ENCODE data around the gene TMPRSS13.
"Not testable (repeated sequence)": the region's sequence is repeated elsewhere in the genome, so short reads cannot be mapped to it uniquely, and the experiment has no call there.

The TMPRSS13 gene

GRCh38 chr11:117870103-117870952, 58.9 kb downstream of the TMPRSS13 start:
- no peak for DNase-seq

- no peak for DNase-seq
These were observed 59.6 kb downstream of the TMPRSS13 start for GRCh38 chr11:117869604-117870003.

GRCh38 chr11:117868815-117869561, 60.2 kb downstream of the TMPRSS13 start:
- DNase-seq, result no peak

- no peak for DNase-seq
These were observed 61.1 kb downstream of the TMPRSS13 start for GRCh38 chr11:117868088-117868487.

DNA sequence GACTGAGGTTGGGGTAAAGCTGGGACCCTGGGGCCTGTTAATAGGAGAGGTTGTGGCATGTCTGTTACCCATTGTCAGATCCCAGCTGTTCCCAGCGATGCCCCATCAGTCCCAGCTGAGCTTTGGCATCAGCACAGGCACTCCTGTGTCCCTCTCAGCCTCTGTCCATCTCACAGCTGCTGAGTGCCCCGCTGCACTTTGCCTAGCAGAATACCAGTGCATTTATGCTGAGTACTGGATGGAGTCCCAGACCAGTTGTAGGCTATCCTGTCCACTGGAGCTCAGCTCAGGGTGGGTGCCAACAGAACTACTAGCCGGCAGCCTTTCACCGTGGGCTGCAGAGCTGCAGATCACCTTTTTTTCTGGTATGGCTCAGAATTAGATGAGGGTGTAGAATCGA, 62.7 kb downstream of the TMPRSS13 start:
- no peak for DNase-seq

DNA sequence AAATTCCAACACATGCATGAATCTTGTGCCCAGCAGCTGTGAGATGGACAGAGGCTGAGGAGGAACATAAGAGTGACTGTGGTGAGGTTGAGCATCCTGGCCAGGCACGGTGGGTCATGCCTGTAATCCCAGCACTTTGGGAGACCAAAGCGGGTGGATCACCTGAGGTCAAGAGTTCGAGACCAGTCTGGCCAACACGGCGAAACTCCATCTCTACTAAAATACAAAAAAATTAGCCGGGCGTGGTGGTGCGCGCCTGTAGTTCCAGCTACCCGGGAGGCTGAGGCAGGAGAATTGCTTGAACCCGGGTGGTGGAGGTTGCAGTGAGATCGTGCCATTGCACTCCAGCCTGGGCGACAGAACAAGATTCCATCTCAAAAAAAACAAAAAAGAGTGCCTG, 63.7 kb downstream of the TMPRSS13 start:
- DNase-seq, result not testable (repeated sequence)

DNA sequence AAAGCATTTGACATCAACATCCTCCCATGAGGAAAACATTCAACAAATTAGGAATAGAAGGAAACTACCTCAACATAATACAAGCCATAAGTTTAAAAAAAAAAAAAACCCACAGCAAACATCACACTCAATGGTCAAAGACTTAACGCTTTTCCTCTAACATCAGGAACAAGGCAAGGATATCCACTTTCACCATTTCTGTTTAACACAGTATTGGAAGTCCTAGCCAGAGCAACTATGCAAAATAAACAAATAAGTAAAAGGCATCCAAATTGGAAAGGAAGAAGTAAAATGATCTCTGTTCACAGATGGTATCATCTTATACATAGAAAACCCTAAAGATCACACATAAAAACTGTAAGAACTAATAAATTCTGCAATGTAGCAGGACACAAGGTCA, 65.8 kb downstream of the TMPRSS13 start:
- DNase-seq, result no peak

DNA sequence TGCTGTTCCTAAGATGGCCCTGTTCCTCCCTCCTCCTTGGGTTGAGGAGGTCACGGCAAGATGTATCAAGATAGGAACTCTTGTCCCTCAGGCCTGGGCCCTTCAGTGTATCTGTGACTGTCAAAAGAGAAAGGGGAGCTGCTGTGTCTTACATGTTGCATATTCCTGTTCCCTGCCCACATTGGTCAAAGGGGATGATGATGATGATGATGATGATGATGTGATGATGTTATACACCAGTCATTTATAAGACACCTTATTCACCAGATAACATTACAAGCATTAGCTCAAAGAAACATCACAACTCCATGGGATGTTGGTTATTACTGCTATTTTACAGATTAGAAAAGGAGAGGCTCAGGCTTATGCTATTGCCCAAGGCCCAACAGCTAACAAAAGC, 66.4 kb downstream of the TMPRSS13 start:
- no peak for DNase-seq

GRCh38 chr11:117862019-117862725, 67.0 kb downstream of the TMPRSS13 start:
- no peak for DNase-seq

- no peak for DNase-seq
These were observed 67.8 kb downstream of the TMPRSS13 start for GRCh38 chr11:117861151-117862018.

GRCh38 chr11:117860139-117860538, 69.1 kb downstream of the TMPRSS13 start:
- no peak for DNase-seq

- no peak for DNase-seq
These were observed 69.6 kb downstream of the TMPRSS13 start for GRCh38 chr11:117859488-117860112.

DNA sequence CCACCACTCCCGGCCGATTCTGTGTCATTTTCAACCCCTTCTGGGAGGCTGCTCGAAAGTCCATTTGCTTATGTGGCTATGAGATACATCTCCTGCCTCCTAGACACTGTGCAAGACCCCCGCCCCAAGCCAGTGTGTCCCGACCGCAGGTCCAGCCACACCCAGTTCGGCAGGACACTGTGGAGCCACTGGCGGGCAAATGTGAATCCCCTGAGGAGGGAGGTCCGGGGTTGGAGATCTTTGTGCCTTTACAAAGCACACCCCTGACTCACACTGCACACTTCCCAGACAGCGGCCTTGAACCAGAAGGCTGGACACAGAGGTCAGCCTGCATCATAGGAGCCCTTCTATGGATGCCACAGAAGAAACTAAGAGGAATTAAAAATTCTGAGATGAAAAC, 70.1 kb downstream of the TMPRSS13 start:
- no peak for DNase-seq

DNA sequence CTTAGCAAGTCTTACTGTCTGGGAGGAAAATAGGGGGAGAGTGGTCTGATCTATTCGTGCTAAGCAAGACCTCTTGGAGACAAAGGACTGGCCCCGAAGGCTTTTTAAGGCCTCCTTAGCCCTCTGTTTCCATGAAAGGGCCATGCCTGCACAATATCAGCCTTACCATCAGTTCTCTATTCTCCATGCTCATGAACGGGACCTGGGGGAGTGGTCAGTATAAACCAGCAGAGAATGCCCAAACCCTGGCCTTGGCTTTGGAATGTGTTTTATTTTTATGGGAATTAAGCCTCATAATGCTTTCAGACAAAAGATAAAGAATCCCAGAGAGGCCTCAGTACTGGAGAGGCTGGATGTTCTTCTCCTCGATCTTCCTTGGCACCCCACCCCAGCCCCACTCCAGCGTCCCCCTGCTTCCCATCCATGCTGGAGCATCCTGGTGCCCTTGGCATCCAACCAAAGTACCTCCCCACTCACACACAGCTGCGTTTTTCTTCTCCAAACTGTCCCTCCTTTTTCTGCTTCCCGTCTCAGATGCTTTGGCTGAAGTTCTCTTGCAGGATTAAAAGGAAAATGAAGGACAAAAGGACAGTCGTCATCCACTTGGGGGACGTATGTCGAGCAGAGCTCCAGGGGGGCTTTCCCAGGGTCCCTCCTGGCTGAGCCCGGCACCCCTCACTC, 71.3 kb downstream of the TMPRSS13 start:
- no peak for DNase-seq

- no peak for DNase-seq
These were observed 73.1 kb downstream of the TMPRSS13 start for GRCh38 chr11:117855912-117856651.

DNA sequence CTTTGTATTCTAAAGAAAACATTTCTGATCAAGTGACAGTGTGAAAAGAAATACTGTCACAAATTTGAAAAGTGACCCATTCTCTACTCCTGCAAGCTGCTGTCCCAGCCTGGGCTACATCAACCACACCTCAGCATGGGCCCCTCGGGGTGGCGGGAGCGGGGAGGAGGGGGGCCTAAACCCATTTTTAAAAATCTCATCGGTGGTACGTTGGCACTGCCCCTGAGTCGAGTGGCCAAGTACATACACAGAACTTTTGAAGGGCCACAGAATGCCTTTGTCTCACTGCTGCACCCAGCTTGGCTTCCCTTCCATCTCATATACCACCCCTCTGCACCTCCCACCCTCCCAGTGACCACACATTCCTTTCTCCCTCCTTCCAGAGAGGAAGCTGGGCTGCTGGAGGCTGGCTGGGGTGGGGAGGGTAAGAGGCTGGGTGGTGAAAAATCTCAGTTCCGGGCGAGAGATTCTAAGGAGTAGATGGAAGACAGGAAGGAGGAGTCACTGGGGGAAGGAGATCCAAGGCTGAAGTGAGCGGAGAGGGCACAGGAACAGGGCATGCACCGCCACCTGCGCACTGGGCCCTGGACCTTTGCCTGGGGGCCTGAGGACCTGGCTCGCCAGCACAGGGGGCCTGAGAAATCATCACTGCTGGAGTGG, 73.9 kb downstream of the TMPRSS13 start:
- DNase-seq, result no peak

- no peak for DNase-seq
These were observed 76.9 kb downstream of the TMPRSS13 start for GRCh38 chr11:117852309-117852708.

- DNase-seq, result no peak
These were observed 77.3 kb downstream of the TMPRSS13 start for GRCh38 chr11:117851852-117852251.

GRCh38 chr11:117851106-117851505, 78.1 kb downstream of the TMPRSS13 start:
- DNase-seq, result no peak

All from hematopoietic multipotent progenitor cell treated with erythropoietin and hydrocortisone succinate and interleukin-3 and kit ligand, for 6 days (in vitro differentiated cells).